HepG2 (cell line): Measurements from ENCODE around the gene NLRP5. TPM values are rescaled to one million over a fixed set of nuclear protein-coding genes. Genes with fewer than 3 reads are reported as not detected.

Experiments used
- CTCF ChIP-seq: sonication (generic); formaldehyde crosslinking; IDR thresholded peaks from 2 replicates; pipeline ENCODE4 v1.5.0; 2020; ENCODE audit warnings: mild to moderate bottlenecking, missing genetic modification reagents, moderate library complexity
- FOXK2 ChIP-seq: fragments of 450-650 bp; IDR thresholded peaks from 2 replicates; pipeline ENCODE4 v1.6.1; 2016
- GATAD2A ChIP-seq: IDR thresholded peaks from 2 replicates; pipeline ENCODE4 v1.6.1; 2016
- MYC ChIP-seq: sonication (generic); formaldehyde crosslinking; IDR thresholded peaks from 2 replicates; pipeline ENCODE4 v1.9.0; 2021; ENCODE audit warnings: missing genetic modification reagents, borderline replicate concordance
- NR2C2 ChIP-seq: sonication (generic); formaldehyde crosslinking; IDR thresholded peaks from 2 replicates; pipeline ENCODE4 v1.4.0; 2020; ENCODE audit warnings: missing genetic modification reagents, mild to moderate bottlenecking, moderate library complexity, borderline replicate concordance
- REPIN1 ChIP-seq: sonication (generic); formaldehyde crosslinking; IDR thresholded peaks from 2 replicates; pipeline ENCODE4 v1.8.0; 2022; ENCODE audit warnings: missing genetic modification reagents, low read depth, mild to moderate bottlenecking, borderline replicate concordance
- SMC3 ChIP-seq: IDR thresholded peaks from 2 replicates; pipeline ENCODE4 v1.6.1; 2011; ENCODE audit warnings: low read length, improper control_type of control experiment
- STAG1 ChIP-seq: sonication (generic); formaldehyde crosslinking; IDR thresholded peaks from 2 replicates; pipeline ENCODE4 v1.4.0; 2020; ENCODE audit warnings: missing genetic modification reagents
- ZBTB49 ChIP-seq: sonication (generic); formaldehyde crosslinking; IDR thresholded peaks from 2 replicates; pipeline ENCODE4 v1.4.0; 2020; ENCODE audit warnings: missing genetic modification reagents, borderline replicate concordance
- ZFP90 ChIP-seq: sonication (generic); formaldehyde crosslinking; IDR thresholded peaks from 2 replicates; pipeline ENCODE4 v1.8.0; 2022; ENCODE audit warnings: missing genetic modification reagents, mild to moderate bottlenecking, inconsistent platforms, borderline replicate concordance
- ZNF484 ChIP-seq: sonication (generic); formaldehyde crosslinking; IDR thresholded peaks from 2 replicates; pipeline ENCODE4 v1.5.1; 2020; ENCODE audit warnings: mild to moderate bottlenecking, low read depth, missing genetic modification reagents, borderline replicate concordance
- ZNF597 ChIP-seq: sonication (generic); formaldehyde crosslinking; IDR thresholded peaks from 2 replicates; pipeline ENCODE4 v1.5.0; 2020; ENCODE audit warnings: missing genetic modification reagents
- ZNF704 ChIP-seq: sonication (generic); formaldehyde crosslinking; IDR thresholded peaks from 2 replicates; pipeline ENCODE4 v1.8.1; 2023; ENCODE audit warnings: mild to moderate bottlenecking, inconsistent platforms, moderate library complexity, missing genetic modification reagents, borderline replicate concordance
- ZNF777 ChIP-seq: sonication (generic); formaldehyde crosslinking; IDR thresholded peaks from 2 replicates; pipeline ENCODE4 v1.4.0; 2020; ENCODE audit warnings: missing genetic modification reagents
- polyA plus RNA-seq, 8 experiments: library from polyadenylated mRNA; depleted of rRNA in 3 of 8; stranded (reverse) in 7 of 8; unstranded in 1 of 8; fragments of >200 nt; fragmentation: Illumina TruSeq in 4 of 8; extraction: Trizol in 4 of 8; gene quantifications; 2 replicates each; pipeline versions ENCODE4 v1.2.1 to v1.2.3, GENCODE V29; 2011 to 2016; ENCODE audit warnings: low read depth in 4 of 8, missing spikeins in 1 of 8, mixed read lengths in 1 of 8; ENCODE audit not compliant: insufficient read depth in 1 of 8
- total RNA-seq, 5 experiments: library from RNA; depleted of rRNA; stranded (reverse); fragments of >200 nt; fragmentation: Illumina TruSeq; extraction: Trizol; gene quantifications; 2 replicates each; pipeline ENCODE4 v1.2.3, GENCODE V29; 2016; ENCODE audit warnings: low read depth in 1 of 5
- TF ChIP-seq, protein P1 (sequence below): sonication (generic); formaldehyde crosslinking; IDR thresholded peaks from 2 replicates; pipeline ENCODE4 v1.4.0; 2020; ENCODE audit warnings: mild to moderate bottlenecking, missing genetic modification reagents
- TF ChIP-seq, protein P2 (sequence below): sonication (generic); formaldehyde crosslinking; IDR thresholded peaks from 2 replicates; pipeline ENCODE4 v1.4.0; 2020; ENCODE audit warnings: missing genetic modification reagents
- TF ChIP-seq, protein P3 (sequence below): sonication (generic); formaldehyde crosslinking; IDR thresholded peaks from 2 replicates; pipeline ENCODE4 v1.5.0; 2020; ENCODE audit warnings: mild to moderate bottlenecking, missing genetic modification reagents

The NLRP5 gene
- total and polyA plus RNA-seq, 2 of the 13 experiments (the other 11 are each of a cell fraction or from before 2014, with no cell fraction given), result not detected

GRCh38 chr19:56076498-56076897 lies 89.9 kb downstream of the NLRP5 start (continued):
- TF ChIP-seq ZBTB49 (CRISPR knock-in tag), result no peak
- 0 out of 2 replicates have a peak, but pooled peaks have one; percentile 30 for TF ChIP-seq REPIN1 (CRISPR knock-in tag)
- no peak for TF ChIP-seq MYC
- TF ChIP-seq ZFP90 (CRISPR knock-in tag), result no peak
- TF ChIP-seq ZNF777 (CRISPR knock-in tag), result no peak
- no peak for TF ChIP-seq ZNF597 (CRISPR knock-in tag)
- peak; percentile 30; the same call in 1 of the 2 replicates for TF ChIP-seq NR2C2
- no peak for TF ChIP-seq ZNF704 (CRISPR knock-in tag)
- TF ChIP-seq, protein P1, sequence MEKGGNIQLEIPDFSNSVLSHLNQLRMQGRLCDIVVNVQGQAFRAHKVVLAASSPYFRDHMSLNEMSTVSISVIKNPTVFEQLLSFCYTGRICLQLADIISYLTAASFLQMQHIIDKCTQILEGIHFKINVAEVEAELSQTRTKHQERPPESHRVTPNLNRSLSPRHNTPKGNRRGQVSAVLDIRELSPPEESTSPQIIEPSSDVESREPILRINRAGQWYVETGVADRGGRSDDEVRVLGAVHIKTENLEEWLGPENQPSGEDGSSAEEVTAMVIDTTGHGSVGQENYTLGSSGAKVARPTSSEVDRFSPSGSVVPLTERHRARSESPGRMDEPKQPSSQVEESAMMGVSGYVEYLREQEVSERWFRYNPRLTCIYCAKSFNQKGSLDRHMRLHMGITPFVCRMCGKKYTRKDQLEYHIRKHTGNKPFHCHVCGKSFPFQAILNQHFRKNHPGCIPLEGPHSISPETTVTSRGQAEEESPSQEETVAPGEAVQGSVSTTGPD, result no peak
- TF ChIP-seq GATAD2A, result 0 out of 2 replicates have a peak, but pooled peaks have one; percentile 32
- peak; percentile 87 for TF ChIP-seq CTCF
- TF ChIP-seq, protein P2, sequence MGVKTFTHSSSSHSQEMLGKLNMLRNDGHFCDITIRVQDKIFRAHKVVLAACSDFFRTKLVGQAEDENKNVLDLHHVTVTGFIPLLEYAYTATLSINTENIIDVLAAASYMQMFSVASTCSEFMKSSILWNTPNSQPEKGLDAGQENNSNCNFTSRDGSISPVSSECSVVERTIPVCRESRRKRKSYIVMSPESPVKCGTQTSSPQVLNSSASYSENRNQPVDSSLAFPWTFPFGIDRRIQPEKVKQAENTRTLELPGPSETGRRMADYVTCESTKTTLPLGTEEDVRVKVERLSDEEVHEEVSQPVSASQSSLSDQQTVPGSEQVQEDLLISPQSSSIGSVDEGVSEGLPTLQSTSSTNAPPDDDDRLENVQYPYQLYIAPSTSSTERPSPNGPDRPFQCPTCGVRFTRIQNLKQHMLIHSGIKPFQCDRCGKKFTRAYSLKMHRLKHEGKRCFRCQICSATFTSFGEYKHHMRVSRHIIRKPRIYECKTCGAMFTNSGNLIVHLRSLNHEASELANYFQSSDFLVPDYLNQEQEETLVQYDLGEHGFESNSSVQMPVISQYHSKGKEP (CRISPR knock-in tag), result no peak
- TF ChIP-seq ZNF484 (CRISPR knock-in tag), result no peak
- TF ChIP-seq, protein P3, sequence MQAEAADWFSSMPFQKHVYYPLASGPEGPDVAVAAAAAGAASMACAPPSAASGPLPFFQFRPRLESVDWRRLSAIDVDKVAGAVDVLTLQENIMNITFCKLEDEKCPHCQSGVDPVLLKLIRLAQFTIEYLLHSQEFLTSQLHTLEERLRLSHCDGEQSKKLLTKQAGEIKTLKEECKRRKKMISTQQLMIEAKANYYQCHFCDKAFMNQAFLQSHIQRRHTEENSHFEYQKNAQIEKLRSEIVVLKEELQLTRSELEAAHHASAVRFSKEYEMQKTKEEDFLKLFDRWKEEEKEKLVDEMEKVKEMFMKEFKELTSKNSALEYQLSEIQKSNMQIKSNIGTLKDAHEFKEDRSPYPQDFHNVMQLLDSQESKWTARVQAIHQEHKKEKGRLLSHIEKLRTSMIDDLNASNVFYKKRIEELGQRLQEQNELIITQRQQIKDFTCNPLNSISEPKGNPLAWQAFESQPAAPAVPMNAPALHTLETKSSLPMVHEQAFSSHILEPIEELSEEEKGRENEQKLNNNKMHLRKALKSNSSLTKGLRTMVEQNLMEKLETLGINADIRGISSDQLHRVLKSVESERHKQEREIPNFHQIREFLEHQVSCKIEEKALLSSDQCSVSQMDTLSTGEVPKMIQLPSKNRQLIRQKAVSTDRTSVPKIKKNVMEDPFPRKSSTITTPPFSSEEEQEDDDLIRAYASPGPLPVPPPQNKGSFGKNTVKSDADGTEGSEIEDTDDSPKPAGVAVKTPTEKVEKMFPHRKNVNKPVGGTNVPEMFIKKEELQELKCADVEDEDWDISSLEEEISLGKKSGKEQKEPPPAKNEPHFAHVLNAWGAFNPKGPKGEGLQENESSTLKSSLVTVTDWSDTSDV (CRISPR knock-in tag), result no peak
- peak; percentile 91 for TF ChIP-seq STAG1
- no peak for TF ChIP-seq FOXK2
- TF ChIP-seq SMC3, result peak; percentile 73
